Stimulated activated CD4-positive, alpha-beta T cell treated with anti-CD3 and anti-CD28 coated beads, Interleukin-1b, Interleukin-23, amount 100 ng/mL, for 1 hour (primary cell): ENCODE data around the gene CDYL2.
"Not testable (repeated sequence)": the region's sequence is repeated elsewhere in the genome, so short reads cannot be mapped to it uniquely, and the experiment has no call there.

ENCODE experiments used
- DNase-seq, 2 donors: peaks; one replicate each; pipeline ENCODE4 v3.0.0-alpha.2; 2020; ENCODE audit warnings: low read depth in 2 of 2

Gene CDYL2

GRCh38 chr16:80671281-80671849, 133.0 kb downstream of the CDYL2 start:
- DNase-seq = no peak

GRCh38 chr16:80670170-80670865, 134.1 kb downstream of the CDYL2 start:
- no peak for DNase-seq

GRCh38 chr16:80669673-80670072, 134.7 kb downstream of the CDYL2 start:
- no peak for DNase-seq

GRCh38 chr16:80667925-80668324, 136.5 kb downstream of the CDYL2 start:
- no peak for DNase-seq

GRCh38 chr16:80667251-80667560, 137.2 kb downstream of the CDYL2 start:
- DNase-seq = no peak

- DNase-seq = no peak
Measured at GRCh38 chr16:80666378-80667250, 137.8 kb downstream of the CDYL2 start.

GRCh38 chr16:80665356-80665755, 139.0 kb downstream of the CDYL2 start:
- DNase-seq = no peak

DNA sequence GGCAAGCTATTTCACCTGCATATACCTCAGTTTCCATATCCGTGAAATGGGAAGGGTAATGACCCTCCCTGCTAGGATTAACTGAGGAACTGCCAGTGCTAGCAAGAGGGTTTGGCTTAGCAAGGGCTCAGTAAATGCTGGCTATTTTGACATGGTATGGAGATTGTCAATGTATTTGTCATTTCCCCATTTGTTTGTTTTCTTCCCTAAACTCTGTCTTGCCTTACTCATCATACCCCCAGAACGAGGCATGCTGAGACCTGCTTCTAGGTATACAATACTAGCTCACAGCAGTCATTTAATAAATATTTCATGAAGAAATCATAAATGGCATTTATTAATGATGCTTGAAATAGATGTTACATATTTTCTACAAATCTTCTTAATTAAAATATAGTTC, 139.6 kb downstream of the CDYL2 start:
- no peak for DNase-seq

- no peak for DNase-seq
Measured at GRCh38 chr16:80664226-80664625, 140.2 kb downstream of the CDYL2 start.

DNA sequence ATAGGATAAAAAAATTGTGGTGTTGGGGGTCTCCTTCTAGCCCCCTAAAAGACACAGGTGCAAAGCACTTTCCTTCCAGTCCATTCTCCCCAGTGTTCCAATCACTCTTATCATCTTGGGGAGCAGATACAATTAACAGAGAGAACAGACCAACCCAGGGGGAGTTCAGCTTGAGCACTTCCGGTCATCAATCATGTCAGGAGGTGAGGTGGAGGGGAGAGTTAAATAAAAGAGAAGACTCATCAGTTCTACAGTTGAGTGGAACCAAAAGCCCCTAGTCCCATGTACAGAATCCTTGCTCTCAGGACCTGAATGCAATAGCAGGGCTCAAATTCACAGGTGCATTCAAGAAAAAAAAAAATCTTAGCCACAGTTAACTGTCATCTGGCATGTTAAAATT, 141.3 kb downstream of the CDYL2 start:
- DNase-seq = no peak

- DNase-seq = no peak
Measured at GRCh38 chr16:80659865-80660264, 144.5 kb downstream of the CDYL2 start.

GRCh38 chr16:80656711-80657150, 147.7 kb downstream of the CDYL2 start:
- no peak for DNase-seq

- no peak for DNase-seq
Measured at GRCh38 chr16:80656161-80656560, 148.2 kb downstream of the CDYL2 start.

GRCh38 chr16:80655751-80656150, 148.6 kb downstream of the CDYL2 start:
- no peak for DNase-seq

GRCh38 chr16:80654094-80654862, 150.1 kb downstream of the CDYL2 start:
- no peak for DNase-seq

- DNase-seq = no peak
Measured at GRCh38 chr16:80652441-80652840, 152.0 kb downstream of the CDYL2 start.

- DNase-seq = not testable (repeated sequence)
Measured at GRCh38 chr16:80650281-80650680, 154.1 kb downstream of the CDYL2 start.

- no peak for DNase-seq
Measured at GRCh38 chr16:80640316-80640715, 164.1 kb downstream of the CDYL2 start.

DNA sequence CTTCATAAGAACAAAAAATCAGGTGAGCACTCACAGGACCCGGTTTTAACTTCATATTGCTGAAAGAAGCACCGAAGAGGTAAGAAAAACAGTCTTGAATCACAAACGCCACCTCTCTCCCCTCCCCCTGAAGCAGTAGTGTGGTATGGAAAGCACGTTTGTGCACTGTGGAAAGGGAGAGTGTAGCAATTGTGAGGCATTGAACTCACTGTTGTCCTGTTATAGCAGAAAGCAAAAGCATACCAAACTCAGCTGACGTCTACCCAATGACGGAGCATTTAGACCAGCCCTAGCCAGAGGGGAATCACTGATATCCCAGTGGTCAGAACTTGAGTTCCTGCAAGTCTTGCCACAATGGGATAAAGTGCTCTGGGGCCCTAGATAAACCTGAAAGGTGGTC, 164.8 kb downstream of the CDYL2 start:
- DNase-seq = no peak

GRCh38 chr16:80637621-80638020, 166.8 kb downstream of the CDYL2 start:
- no peak for DNase-seq

DNA sequence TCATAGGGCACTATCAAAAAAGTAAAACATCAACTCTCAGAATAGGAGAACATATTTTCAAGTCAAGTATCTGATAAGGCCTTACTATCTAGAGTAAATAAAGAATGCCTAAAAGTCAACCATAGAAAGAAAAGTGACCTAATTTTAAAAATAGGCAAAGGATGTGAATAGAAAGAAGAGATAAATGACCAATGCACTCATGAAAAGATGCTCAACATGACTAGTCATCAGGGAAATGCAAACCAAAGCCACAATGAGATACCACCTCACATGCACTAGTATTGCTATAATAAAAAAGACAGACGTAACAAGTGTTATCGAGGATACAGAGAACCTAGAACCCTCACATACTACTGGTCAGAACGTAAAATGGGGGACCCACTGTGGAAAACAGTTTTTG, 172.8 kb downstream of the CDYL2 start:
- DNase-seq = no peak

- DNase-seq = no peak
Measured at GRCh38 chr16:80628254-80628653, 176.1 kb downstream of the CDYL2 start.
